ENCODE measurements around the gene MRPL23. TPM values are rescaled to one million over a fixed set of nuclear protein-coding genes. Genes with fewer than 3 reads are reported as not detected.

The MRPL23 gene
- total and polyA plus RNA-seq, 2 donors (not counting 3 experiments of a cell fraction or from before 2014, with no cell fraction given) = 72.7 to 222 TPM

- dilution Hi-C loops (cut with MboI; ENCODE audit: extremely low pct_ligation_motif_present, low sequenced_read_pairs) (no loop called here), intact Hi-C loops (cut with micrococcal nuclease) (no loop called here)
- H3K27ac ChIP-seq (ENCODE audit: insufficient read depth, low read depth, low read length) = no peak overlapping the region
- no TSS peak for BruUV-seq (replicated peaks)
- H3K79me2 ChIP-seq (ENCODE audit: control insufficient read depth, insufficient read depth, low read length) = no peaks in the 10 kb centered on the region
- H3K36me3 ChIP-seq (ENCODE audit: control insufficient read depth in 2 of 2, extremely low read depth in 1 of 2, insufficient read depth in 2 of 2, low read length in 2 of 2) = no peaks in the 10 kb centered on the region
- no peaks in the 10 kb centered on the region for H3K4me1 ChIP-seq (ENCODE audit: control insufficient read depth, extremely low read depth, insufficient read depth, low read length)
- no peaks in the 10 kb centered on the region for H3K27me3 ChIP-seq (ENCODE audit: control insufficient read depth in 2 of 2, insufficient read depth in 2 of 2, low read length in 2 of 2)
- no peak for FAIRE-seq
- no peak overlapping the region for H3K9ac ChIP-seq (replicated peaks; ENCODE audit: extremely low read depth, insufficient read depth, low read length)
- no peak overlapping the region for H3K4me3 ChIP-seq (replicated peaks in 1 of 3; ENCODE audit: insufficient read depth in 1 of 3, low read depth in 1 of 3, low read length in 3 of 3)
- no peaks in the 10 kb centered on the region for H3K9me1 ChIP-seq (replicated peaks; ENCODE audit: control insufficient read depth, extremely low read depth, insufficient read depth, low read length)
- H3K4me2 ChIP-seq (ENCODE audit: insufficient read depth, low read length) = no peak overlapping the region
- CTCF ChIA-PET = interaction anchor here (1.3 to 4.0 kb wide), 3 partner anchors 16 to 186 kb away, joined by 3 to 23 read pairs (median 7); no protein-coding TSS in a partner anchor
- no peak overlapping the region for H2AFZ ChIP-seq (ENCODE audit: low read depth, low read length)
- DNase-seq (ENCODE audit: low read depth, low spot score) = no peak
- H3K9me3 ChIP-seq (replicated peaks; ENCODE audit: control insufficient read depth, insufficient read depth, low read length) = no peaks in the 10 kb centered on the region
- POLR2A ChIA-PET = no interaction called here
- no peak for TF ChIP-seq POLR2A (IDR thresholded peaks at IDR 0.05; ENCODE audit: low read depth, low read length)
- no peak for TF ChIP-seq MYC (IDR thresholded peaks at IDR 0.05; ENCODE audit: low read depth, low read length)
- no peak for TF ChIP-seq EZH2 (IDR thresholded peaks at IDR 0.05; ENCODE audit: borderline replicate concordance, low read depth, low read length, severe bottlenecking)
- TF ChIP-seq, protein P1, sequence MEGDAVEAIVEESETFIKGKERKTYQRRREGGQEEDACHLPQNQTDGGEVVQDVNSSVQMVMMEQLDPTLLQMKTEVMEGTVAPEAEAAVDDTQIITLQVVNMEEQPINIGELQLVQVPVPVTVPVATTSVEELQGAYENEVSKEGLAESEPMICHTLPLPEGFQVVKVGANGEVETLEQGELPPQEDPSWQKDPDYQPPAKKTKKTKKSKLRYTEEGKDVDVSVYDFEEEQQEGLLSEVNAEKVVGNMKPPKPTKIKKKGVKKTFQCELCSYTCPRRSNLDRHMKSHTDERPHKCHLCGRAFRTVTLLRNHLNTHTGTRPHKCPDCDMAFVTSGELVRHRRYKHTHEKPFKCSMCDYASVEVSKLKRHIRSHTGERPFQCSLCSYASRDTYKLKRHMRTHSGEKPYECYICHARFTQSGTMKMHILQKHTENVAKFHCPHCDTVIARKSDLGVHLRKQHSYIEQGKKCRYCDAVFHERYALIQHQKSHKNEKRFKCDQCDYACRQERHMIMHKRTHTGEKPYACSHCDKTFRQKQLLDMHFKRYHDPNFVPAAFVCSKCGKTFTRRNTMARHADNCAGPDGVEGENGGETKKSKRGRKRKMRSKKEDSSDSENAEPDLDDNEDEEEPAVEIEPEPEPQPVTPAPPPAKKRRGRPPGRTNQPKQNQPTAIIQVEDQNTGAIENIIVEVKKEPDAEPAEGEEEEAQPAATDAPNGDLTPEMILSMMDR (IDR thresholded peaks at IDR 0.05; ENCODE audit: extremely low read depth in 1 of 2, insufficient read depth in 1 of 2, low read depth in 1 of 2, low read length in 2 of 2) = no peak
- no peak for TF ChIP-seq GATA2 (IDR thresholded peaks at IDR 0.05; ENCODE audit: insufficient read depth, insufficient read length, low read depth, low read length)
- TF ChIP-seq JUN (IDR thresholded peaks at IDR 0.05; ENCODE audit: borderline replicate concordance, insufficient read depth, insufficient read length, low read depth) = no peak
- no peak for TF ChIP-seq MAX (IDR thresholded peaks at IDR 0.05; ENCODE audit: insufficient read depth, insufficient read length)
- no peak for TF ChIP-seq POLR2AphosphoS5 (IDR thresholded peaks at IDR 0.05; ENCODE audit: insufficient read depth, low read depth, low read length)
- no peaks in the 10 kb centered on the region for H4K20me1 ChIP-seq (replicated peaks; ENCODE audit: control insufficient read depth, extremely low read depth, insufficient read depth, low read length)
Measured at GRCh38 chr11:1964955-1965354, 17.8 kb downstream of the MRPL23 start.
